SU-DHL-6 (cell line): ENCODE measurements around the gene GNG8.

Experiments used
- H2AFZ ChIP-seq: fragments of 200-600 bp; sonication (generic); 2 replicates; pipeline ENCODE4 v1.6.1; 2014; ENCODE audit warnings: low read depth, mild to moderate bottlenecking, moderate library complexity, mixed read lengths, antibody characterized with exemption, low read length; ENCODE audit not compliant: severe bottlenecking
- H3F3A ChIP-seq: fragments of 200-600 bp; shearing (Covaris generic); 2 replicates; pipeline ENCODE4 v1.6.0; 2016; ENCODE audit warnings: antibody characterized with exemption, mild to moderate bottlenecking; ENCODE audit not compliant: insufficient read depth
- H3K27ac ChIP-seq: fragments of 200-600 bp; sonication (generic); 2 replicates; pipeline ENCODE4 v1.5.1; 2016; ENCODE audit warnings: low read depth, mild to moderate bottlenecking, low read length, moderate library complexity, mixed read lengths
- H3K27me3 ChIP-seq: fragments of 200-600 bp; sonication (generic), shearing (Covaris generic); 2 replicates; pipeline ENCODE4 v1.6.0; 2014; ENCODE audit warnings: mild to moderate bottlenecking, low read length
- H3K36me3 ChIP-seq: fragments of 200-600 bp; sonication (generic); 2 replicates; pipeline ENCODE4 v1.6.1; 2014; ENCODE audit warnings: mild to moderate bottlenecking, low read length, mixed read lengths
- H3K4me2 ChIP-seq: fragments of 300-600, 200-600 bp; shearing (Covaris generic), sonication (generic); 2 replicates; pipeline ENCODE4 v1.6.0; 2014; ENCODE audit warnings: low read length, low read depth, mild to moderate bottlenecking; ENCODE audit not compliant: poor library complexity, severe bottlenecking
- H3K4me3 ChIP-seq: fragments of 200-600 bp; sonication (generic); 2 replicates; pipeline ENCODE4 v1.5.1; 2014; ENCODE audit warnings: antibody characterized with exemption, low read length, mild to moderate bottlenecking, mixed read lengths; ENCODE audit not compliant: insufficient read depth, poor library complexity, severe bottlenecking
- H3K79me2 ChIP-seq: fragments of 200-600 bp; sonication (generic); 2 replicates; pipeline ENCODE4 v1.6.1; 2014; ENCODE audit warnings: mild to moderate bottlenecking, low read length, moderate library complexity; ENCODE audit not compliant: insufficient read depth
- H3K9ac ChIP-seq: fragments of 200-600 bp; sonication (generic); 2 replicates; pipeline ENCODE4 v1.7.0; 2014; ENCODE audit warnings: mild to moderate bottlenecking, low read length
- H3K9me2 ChIP-seq: fragments of 200-600 bp; sonication (generic); replicated peaks from 2 replicates; pipeline ENCODE4 v1.6.1; 2014; ENCODE audit warnings: low read length; ENCODE audit not compliant: insufficient read depth
- H3K9me3 ChIP-seq: fragments of 200-600 bp; sonication (generic); 2 replicates; pipeline ENCODE4 v1.6.1; 2014; ENCODE audit warnings: low read length, mixed read lengths; ENCODE audit not compliant: insufficient read depth
- H4K20me1 ChIP-seq: fragments of 200-600 bp; sonication (generic); 2 replicates; pipeline ENCODE4 v1.6.1; 2014; ENCODE audit warnings: low read depth, mild to moderate bottlenecking, antibody characterized with exemption, low read length, moderate library complexity, mixed read lengths
- CTCF ChIP-seq: fragments of 200-600 bp; sonication (generic); IDR thresholded peaks from one replicate; pipeline ENCODE4 v1.5.1; 2017; ENCODE audit warnings: antibody characterized with exemption, mild to moderate bottlenecking, low read length, moderate library complexity; ENCODE audit not compliant: insufficient read depth, poor library complexity, severe bottlenecking
- EZH2phosphoT487 ChIP-seq: fragments of 200-600 bp; sonication (generic), shearing (Covaris generic); conservative IDR thresholded peaks from 2 replicates; pipeline ENCODE4 v1.6.1; 2018; ENCODE audit warnings: mild to moderate bottlenecking, antibody characterized with exemption, low read length, moderate library complexity, mixed read lengths

GNG8 gene

DNA sequence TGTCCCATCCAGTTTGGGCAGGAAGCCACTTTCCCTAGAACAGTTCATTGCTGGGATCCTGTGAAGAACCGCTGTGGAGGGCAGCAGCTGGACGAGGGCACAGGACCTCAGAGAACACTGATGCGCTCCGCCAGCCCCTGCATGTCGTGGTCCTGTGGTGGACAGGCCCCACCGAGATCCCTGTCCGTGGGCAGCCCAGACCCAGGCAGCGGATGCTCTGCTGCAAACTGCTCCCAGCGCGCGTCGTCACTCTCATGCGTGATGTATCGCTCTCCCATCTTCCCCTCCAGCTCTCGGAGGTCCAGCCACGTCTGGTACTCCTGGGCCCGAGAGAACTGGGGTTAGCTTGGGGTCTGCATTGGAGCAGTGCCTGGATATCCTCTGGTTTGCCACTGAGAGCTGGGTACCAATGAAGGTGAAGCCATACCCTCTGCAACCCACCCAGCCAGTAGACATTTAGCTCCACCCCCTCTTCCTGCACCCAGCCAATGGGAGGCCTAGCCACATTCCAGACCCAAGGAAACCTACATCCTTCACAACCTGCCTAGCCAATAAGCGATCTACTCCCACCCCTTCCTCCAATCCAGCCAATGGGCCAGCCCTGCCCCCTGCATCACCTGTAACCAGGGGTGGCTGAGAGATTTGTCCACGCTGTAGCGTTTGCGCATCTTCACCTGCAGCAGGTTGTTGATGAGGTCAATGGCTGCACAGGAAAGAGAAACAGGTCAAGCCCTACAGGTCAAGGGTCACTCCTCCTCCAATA is 38.6 kb upstream of the GNG8 start:
- Histone ChIP-seq H3K36me3 (no peaks in the 10 kb centered on the region), H2AFZ (no peak overlapping the region)

DNA sequence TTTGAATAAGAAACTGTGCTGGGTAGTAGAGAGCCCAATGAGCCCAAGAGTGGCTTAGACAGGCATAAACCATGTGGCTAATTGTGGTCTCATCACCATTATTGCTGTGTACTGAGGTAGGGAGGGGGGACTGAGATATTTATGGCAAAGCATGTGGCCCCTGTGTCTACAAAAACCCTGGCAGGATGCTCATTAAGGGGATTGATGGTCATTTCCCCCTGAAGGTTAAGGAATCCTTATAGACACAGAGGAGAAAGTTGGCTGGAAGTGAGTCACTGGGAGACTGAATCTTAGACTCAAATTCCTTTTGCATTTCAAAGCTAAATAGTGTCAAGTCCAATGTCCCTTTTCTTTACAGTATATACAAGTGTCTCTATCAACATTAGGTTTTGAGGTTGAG is 34.8 kb upstream of the GNG8 start:
- H3K9ac ChIP-seq = no peak overlapping the region
- no peaks in the 10 kb centered on the region for H3K36me3 ChIP-seq
- no peak overlapping the region for H2AFZ ChIP-seq
- no peaks in the 10 kb centered on the region for H3K79me2 ChIP-seq
- TF ChIP-seq CTCF = no peak
- no peak for TF ChIP-seq EZH2phosphoT487
- no peaks in the 10 kb centered on the region for H3K9me2 ChIP-seq
- H4K20me1 ChIP-seq = no peaks in the 10 kb centered on the region
- no peaks in the 10 kb centered on the region for H3F3A ChIP-seq
- no peaks in the 10 kb centered on the region for H3K27me3 ChIP-seq
- no peaks in the 10 kb centered on the region for H3K9me3 ChIP-seq
- no peak overlapping the region for H3K4me3 ChIP-seq
- no peak overlapping the region for H3K4me2 ChIP-seq
- no peak overlapping the region for H3K27ac ChIP-seq

More for the DNA sequence above, 38.6 kb upstream of the GNG8 start:
- H3K27ac ChIP-seq = no peak overlapping the region
- no peaks in the 10 kb centered on the region for H3F3A ChIP-seq
- H3K4me3 ChIP-seq = no peak overlapping the region
- no peaks in the 10 kb centered on the region for H3K27me3 ChIP-seq
- no peaks in the 10 kb centered on the region for H3K9me2 ChIP-seq
- H3K79me2 ChIP-seq = no peaks in the 10 kb centered on the region
- no peak overlapping the region for H3K9ac ChIP-seq
- H3K9me3 ChIP-seq = no peaks in the 10 kb centered on the region
- H3K4me2 ChIP-seq = no peak overlapping the region
- TF ChIP-seq EZH2phosphoT487 (no peak), CTCF (no peak)
- H4K20me1 ChIP-seq = 0 out of 2 replicates have a peak, but pooled peaks cover 3% of the 10 kb centered on the region

DNA sequence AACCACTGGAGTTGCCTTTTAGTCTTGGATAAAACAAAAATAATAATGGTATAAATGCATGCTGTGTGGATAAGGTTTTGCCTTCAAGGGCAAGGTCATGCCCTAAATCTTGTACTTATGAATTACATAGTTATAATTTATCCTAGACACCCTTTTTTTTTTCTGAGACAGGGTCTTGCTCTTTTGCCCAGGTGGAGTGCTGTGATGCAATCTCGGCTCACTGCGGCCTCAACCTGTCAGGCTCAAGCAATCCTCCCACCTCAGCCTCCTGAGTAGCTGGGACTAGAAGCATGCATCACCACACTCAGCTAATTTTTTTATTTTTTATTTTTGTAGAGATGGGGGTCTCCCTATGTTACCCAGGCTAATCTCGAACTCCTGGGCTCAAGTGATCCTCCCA is 32.7 kb upstream of the GNG8 start:
- no peaks in the 10 kb centered on the region for H3K9me3 ChIP-seq
- H3K9ac ChIP-seq = no peak overlapping the region
- TF ChIP-seq EZH2phosphoT487 (no peak), CTCF (no peak)

More for the DNA sequence above, 32.7 kb upstream of the GNG8 start:
- H3K27me3 ChIP-seq = no peaks in the 10 kb centered on the region
- H2AFZ ChIP-seq = no peak overlapping the region
- no peaks in the 10 kb centered on the region for H3K9me2 ChIP-seq
- no peaks in the 10 kb centered on the region for H4K20me1 ChIP-seq
- no peaks in the 10 kb centered on the region for H3K36me3 ChIP-seq
- H3K27ac ChIP-seq = no peak overlapping the region
- H3F3A ChIP-seq = no peaks in the 10 kb centered on the region
- H3K4me3 ChIP-seq = no peak overlapping the region
- no peaks in the 10 kb centered on the region for H3K79me2 ChIP-seq
- H3K4me2 ChIP-seq = no peak overlapping the region
